Activated gamma-delta T cell treated with anti-CD3 and anti-CD28 coated beads, Interleukin-2, amount 50 U/mL, for 16 hours (primary cell): Measurements from ENCODE around the gene AK8.
"Not testable (repeated sequence)": the region's sequence is repeated elsewhere in the genome, so short reads cannot be mapped to it uniquely, and the experiment has no call there.

Experiments used
- DNase-seq: peaks from one replicate; pipeline ENCODE4 v3.0.0-alpha.2; 2020; ENCODE audit warnings: low read depth

The AK8 gene

GRCh38 chr9:132711846-132712245, 166.2 kb downstream of the AK8 start:
- no peak for DNase-seq

GRCh38 chr9:132711152-132711551, 166.9 kb downstream of the AK8 start:
- DNase-seq = not testable (repeated sequence)

- DNase-seq = no peak
Measured at GRCh38 chr9:132710333-132710732, 167.8 kb downstream of the AK8 start.

- DNase-seq = no peak
Measured at GRCh38 chr9:132708769-132709430, 169.2 kb downstream of the AK8 start.

GRCh38 chr9:132708239-132708638, 169.8 kb downstream of the AK8 start:
- no peak for DNase-seq

GRCh38 chr9:132703336-132703735, 174.7 kb downstream of the AK8 start:
- no peak for DNase-seq

- DNase-seq = no peak
Measured at GRCh38 chr9:132702254-132702653, 175.8 kb downstream of the AK8 start.

GRCh38 chr9:132699956-132700355, 178.1 kb downstream of the AK8 start:
- no peak for DNase-seq

GRCh38 chr9:132698989-132699388, 179.1 kb downstream of the AK8 start:
- DNase-seq = no peak

- DNase-seq = no peak
Measured at GRCh38 chr9:132697230-132697629, 180.9 kb downstream of the AK8 start.

GRCh38 chr9:132694144-132694543, 183.9 kb downstream of the AK8 start:
- no peak for DNase-seq

- no peak for DNase-seq
Measured at GRCh38 chr9:132690696-132691095, 187.4 kb downstream of the AK8 start.

- no peak for DNase-seq
Measured at GRCh38 chr9:132683873-132684272, 194.2 kb downstream of the AK8 start.

- no peak for DNase-seq
Measured at GRCh38 chr9:132681561-132681960, 196.5 kb downstream of the AK8 start.

- no peak for DNase-seq
Measured at GRCh38 chr9:132679946-132680625, 198.0 kb downstream of the AK8 start.

- DNase-seq = no peak
Measured at GRCh38 chr9:132677976-132678375, 200.1 kb downstream of the AK8 start.
